Measurements from ENCODE around the gene TTYH3.
"Not testable (repeated sequence)": the region's sequence is repeated elsewhere in the genome, so short reads cannot be mapped to it uniquely, and the experiment has no call there.

Gene TTYH3

GRCh38 chr7:2661602-2662272 is 30.0 kb downstream of the TTYH3 start:
- DNase-seq, result no peak

- DNase-seq, result no peak
Measured at GRCh38 chr7:2662273-2663120, 30.7 kb downstream of the TTYH3 start.

DNA sequence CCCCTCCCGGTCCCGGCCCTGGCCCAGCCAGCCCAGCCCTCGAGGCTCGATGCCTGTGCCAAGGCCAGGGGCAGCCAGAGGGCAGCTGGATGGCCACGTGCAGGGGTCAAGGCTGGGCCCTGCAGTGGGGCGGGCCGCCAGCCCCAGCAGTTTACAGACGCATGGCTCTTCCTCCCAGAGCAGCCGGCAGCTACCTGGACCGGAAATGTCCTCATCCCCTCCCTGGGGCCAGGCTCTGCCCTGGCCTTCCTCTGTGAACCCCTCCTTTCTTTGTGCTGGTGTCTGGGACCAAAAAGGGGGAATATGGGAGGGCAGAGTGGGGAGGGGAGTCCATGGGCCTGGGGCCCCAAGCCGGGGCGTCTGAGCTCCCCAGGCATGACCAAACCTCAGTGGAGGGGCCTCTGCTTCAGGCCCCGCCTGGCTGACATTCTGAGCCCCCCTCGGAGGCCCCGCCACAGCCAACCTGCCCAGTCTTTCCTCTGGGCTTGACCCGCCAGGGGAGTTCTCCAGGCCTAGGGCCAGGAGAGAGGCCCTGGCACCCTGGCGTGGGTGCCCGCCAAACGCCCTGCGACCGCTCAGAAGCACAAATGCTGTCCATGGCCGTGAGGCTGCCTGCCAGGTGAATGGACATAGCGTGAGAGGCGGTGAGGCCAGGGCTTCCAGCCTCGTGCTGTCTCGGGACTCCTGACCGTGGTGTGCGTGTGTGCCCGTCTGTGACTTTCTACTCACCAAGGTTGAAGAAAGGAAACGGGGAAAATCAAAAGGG is 31.5 kb downstream of the TTYH3 start:
- peak in 3 of 58 donors; percentile 19 to 46 (median 43) for DNase-seq

- DNase-seq, result no peak
Measured at GRCh38 chr7:2663960-2664359, 32.2 kb downstream of the TTYH3 start.

GRCh38 chr7:2665359-2665791 is 33.6 kb downstream of the TTYH3 start:
- no peak for DNase-seq

DNA sequence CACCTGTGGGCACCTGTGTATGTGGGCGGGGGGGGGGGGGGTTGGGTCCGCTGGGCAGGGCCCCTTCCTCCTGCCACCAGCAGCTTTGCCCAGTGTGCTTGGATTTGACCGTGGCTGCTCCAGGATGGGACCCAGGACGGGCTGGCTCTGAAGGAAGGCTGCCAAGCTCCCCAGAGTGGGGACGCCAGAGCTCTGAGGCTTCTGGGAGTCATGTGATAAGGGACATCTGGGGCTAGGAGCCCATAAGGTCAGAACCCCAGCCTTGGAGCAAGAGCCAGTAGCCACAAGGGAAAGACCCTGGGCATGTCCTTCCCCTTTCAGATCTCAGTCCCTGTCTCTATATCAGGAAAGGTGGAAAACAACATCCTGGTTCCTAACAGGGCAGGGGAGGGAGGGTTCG is 34.4 kb downstream of the TTYH3 start:
- DNase-seq, result no peak

DNA sequence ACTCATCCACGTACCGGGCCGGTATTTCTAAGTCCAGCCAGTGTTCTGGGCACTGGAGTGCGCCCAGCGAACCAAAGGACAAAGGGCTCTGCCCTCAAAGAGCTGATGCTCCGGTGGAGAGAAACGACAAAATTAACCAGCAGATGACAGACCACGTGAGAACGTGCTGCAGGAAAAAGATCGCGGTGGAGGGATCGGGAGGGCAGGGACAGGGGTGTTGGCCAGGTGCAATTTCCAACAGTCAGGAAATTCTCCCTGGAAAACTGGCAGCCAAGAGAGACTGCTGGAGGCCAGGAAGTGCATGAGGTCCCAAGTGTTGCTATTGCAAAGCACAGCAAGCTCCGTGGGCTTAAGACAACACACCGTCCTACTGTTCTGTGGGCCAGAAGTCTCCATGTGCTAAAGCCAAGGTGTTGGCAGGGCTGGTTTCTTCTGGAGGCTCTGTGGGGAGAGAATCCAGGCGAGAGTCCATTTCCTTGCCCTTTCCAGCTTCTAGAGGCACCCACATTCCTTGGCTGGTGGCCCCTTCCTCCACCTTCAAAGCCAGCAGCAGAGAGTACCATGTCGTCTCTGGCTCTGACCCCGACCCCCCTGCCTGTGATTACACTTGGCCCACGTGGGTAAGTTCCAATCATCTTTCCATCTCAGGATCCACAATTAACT is 34.9 kb downstream of the TTYH3 start:
- no peak for DNase-seq

DNA sequence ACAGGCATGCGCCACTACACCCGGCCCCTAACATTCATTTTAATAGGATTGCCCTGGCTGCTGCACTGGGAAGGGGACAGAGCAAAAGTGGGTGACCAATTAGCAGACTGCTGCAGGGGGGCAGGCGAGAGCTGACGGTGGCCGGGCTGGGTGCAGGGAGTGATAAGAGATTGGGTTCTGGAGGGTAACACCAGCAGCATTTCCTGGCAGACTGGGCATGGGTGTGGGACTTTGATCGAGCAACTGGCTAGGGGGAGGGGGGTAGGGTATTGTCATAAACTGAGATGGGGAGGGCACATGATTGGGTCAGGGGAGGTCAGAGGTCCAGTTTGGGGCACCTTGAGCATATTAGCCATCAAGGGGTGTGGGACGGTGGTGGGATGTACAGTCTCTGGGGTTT is 36.1 kb downstream of the TTYH3 start:
- DNase-seq, result no peak

DNA sequence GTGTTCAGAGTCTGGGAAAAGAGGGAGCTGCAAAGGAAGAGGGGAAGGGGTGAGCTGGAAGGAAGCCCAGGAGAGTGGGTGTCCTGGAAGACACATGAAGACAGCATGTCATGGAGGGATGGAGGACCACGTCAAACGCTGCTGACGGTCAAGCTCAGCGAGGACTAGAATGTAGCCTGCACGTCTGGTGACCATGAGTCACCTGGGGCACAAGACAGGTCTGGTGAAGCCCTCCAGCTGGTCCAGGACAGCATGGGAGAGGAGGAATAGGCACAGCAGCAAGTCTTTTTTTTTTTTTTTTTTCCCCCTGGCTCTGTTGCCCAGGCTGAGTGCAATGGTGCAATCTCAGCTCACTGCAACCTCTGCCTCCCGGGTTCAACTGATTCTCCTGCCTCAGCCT is 36.6 kb downstream of the TTYH3 start:
- no peak for DNase-seq

GRCh38 chr7:2670171-2670570 is 38.4 kb downstream of the TTYH3 start:
- no peak for DNase-seq

DNA sequence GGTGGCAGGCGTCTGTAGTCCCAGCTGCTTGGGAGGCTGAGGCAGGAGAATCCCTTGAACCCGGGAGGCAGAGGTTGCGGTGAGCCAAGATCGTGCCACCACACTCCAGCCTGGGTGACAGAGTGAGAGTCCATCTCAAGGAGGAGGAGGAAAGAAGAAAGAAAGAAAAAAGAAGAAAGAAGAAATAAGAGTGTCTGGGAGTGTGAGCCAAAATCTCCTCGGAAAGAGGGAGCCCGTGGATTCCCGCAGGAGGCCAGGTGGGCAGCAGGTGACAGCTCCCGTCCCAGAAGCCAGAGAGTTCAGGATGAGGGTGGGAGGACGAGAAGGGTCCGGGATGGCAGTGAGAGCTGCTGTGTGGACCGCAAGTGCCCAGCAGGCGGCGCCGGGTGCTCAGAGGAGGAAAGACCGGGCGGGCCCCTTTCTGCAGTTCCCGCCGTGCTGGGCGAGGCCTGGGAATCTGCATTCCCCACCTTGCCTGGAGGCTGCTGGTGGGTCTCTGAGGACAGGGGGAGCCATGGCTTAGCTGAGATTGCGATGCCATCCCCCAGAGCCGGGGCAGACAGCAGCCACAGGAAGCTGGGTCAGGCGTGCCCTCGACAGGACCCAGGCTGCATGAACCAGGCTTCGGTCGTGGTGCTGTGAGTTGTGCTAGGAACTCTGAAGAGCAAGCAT is 39.1 kb downstream of the TTYH3 start:
- DNase-seq, result peak in 42 of 58 donors; percentile 9 to 72 (median 38)

DNA sequence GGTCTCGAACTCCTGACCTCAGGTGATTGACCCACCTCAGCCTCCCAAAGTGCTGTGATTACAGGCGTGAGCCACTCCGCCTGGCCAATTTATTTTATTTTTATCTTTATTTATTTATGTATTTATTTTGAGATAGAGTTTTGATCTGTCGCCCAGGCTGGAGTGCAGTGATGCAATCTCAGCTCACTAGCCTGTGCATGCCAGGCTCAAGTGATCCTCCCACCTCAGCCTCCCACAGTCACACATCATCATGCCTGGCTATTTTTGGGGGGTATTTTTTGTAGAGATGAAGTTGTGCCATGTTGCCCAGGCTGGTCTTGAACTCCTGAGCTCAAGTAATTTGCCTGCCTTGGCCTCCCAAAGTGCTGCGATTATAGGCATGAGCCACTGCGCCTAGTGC is 41.4 kb downstream of the TTYH3 start:
- not testable (repeated sequence) for DNase-seq

DNA sequence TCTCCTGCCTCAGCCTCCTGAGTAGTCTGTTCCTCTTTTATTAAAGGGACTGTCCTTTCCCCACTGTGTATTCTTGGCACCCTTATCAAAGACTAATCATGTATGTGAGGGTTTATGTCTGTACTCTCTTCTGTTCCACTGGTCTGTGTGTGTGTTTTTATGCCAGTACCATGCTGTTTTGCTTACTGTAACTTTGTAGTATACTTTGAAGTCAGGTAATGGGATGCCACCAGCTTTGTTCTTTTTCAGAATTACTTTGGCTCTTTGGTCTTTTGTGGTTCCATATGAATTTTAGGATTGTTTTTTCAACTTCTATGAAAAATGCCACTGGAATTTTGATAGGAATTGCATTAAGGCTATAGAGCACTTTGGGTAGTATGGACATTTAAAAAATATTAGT is 42.1 kb downstream of the TTYH3 start:
- no peak for DNase-seq

GRCh38 chr7:2675256-2675764 is 43.5 kb downstream of the TTYH3 start:
- no peak for DNase-seq

DNA sequence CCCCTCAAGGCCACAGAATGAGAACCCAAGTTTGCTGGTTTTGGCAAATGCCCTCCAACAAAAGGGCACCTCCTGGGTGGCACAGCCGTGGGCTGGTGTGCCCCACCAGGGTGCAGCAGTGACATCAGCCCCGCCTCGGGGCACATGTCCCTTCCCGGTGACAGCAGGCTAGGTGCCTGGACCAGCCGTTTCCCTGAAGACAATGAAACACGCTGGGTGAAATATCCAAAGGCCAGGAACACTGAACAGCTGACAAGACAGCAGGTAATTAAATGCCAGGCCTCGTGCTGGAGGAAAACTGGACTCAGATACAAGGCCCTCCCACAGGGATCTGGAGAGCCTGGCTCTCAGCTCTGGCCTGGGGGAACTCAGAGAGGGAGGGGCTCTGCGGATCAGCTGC is 44.8 kb downstream of the TTYH3 start:
- not testable (repeated sequence) for DNase-seq

- DNase-seq, result not testable (repeated sequence)
Measured at GRCh38 chr7:2678454-2678853, 46.7 kb downstream of the TTYH3 start.

DNA sequence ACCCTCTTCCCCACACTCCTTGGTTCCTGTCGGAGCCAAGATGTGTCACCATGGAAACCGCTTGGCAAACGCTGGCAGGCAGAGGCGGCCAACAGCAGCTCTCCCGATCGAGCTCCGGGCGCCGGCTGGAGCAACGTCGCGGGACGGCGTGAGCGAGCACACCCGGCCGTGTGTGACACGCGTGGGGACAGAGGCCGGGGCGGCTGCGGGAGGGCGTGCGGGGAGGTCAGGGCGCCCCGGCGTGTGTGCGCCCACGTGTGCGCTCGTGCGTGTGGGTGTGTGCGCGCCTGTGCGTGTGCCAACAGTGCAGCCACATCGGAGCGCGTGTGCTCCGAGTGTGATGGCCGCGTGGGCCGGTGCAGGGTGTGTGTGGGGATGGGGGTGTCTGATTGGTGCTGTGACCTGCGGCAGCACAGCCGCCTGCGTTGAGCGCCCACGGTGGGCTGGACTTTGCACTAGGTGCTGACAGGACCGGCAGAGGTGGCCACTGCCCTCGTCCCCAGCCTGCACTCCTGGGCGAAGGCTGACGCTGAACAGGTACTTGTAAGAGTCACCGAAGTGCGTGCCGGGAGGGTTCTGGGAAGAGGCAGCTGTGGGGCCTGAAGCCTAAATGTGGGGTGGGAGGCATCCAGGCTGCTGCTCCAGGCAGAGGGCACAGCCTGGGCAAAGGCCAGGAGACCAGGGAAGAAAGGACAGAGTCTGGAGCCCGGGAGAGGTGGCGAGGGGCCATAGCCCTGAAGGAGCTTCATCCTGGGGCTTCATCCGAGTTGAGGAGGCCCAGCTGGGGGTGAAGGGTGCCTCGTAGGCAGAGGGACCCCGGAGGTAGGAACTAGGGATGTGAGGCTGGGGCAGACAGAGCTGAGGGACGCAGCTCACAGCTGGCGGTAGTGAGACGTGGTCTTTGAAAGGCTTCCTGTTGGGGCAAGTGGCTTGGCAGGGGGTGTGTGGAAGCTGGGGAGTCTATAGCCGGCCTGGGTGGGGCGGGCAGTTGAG is 47.6 kb downstream of the TTYH3 start:
- peak in 7 of 58 donors; percentile 22 to 45 (median 29) for DNase-seq

DNA sequence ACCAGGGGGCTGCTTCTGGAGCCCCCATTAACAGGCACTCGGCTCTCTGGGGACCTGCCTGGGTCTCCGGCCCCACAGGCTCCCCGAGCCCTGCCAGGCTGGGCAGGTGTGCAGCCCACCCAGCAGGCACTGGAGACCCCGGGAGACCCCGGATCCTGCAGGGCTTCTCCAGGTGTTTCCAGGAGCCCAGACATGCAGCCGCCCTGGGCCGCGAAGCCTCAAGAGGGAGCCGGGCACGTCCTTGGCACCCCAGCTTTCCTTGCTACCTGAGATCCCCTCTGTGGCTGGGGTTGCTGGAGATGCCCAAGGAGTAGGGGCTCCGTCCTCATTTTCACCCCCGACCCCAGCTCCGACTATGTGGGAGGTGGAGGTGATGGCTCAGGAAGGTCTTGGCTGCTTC is 48.5 kb downstream of the TTYH3 start:
- no peak for DNase-seq

GRCh38 chr7:2680792-2681490 is 49.2 kb downstream of the TTYH3 start:
- DNase-seq, result peak in 54 of 58 donors; percentile 13 to 91 (median 72)

All from anterior cingulate cortex (tissue), 58 donors.